Body of pancreas (tissue), 4 donors: ENCODE data around the gene FUT8. TPM values are rescaled to one million over a fixed set of nuclear protein-coding genes. Genes with fewer than 3 reads are reported as not detected.
A peak's percentile ranks its signal among the peaks of the same experiment; 100 is the strongest.

Experiments used
- ATAC-seq: fragments of 150-250 bp; one replicate; pipeline ENCODE4 v1.9.1; 2016
- DNase-seq, 4 donors: peaks; one replicate each; pipeline ENCODE4 v3.0.0-alpha.2; 2019
- H3K27ac ChIP-seq, 4 donors: fragments of 200-600 bp; sonication (generic); 1 replicate in 3 of 4; 2 replicates in 1 of 4; pipeline versions ENCODE4 v1.5.1 to v1.6.1; 2016 to 2019; ENCODE audit warnings: mild to moderate bottlenecking in 1 of 4, mixed read lengths in 1 of 4, moderate library complexity in 1 of 4
- H3K27me3 ChIP-seq, 2 donors: fragments of 200-600 bp; sonication (generic); one replicate each; pipeline ENCODE4 v1.6.0; 2016; ENCODE audit warnings: mild to moderate bottlenecking in 1 of 2
- H3K36me3 ChIP-seq, 2 donors: fragments of 200-600 bp; sonication (generic); replicated peaks in 1 of 2; 2 replicates each; pipeline ENCODE4 v1.5.1; 2016; ENCODE audit warnings: low read depth in 2 of 2; ENCODE audit not compliant: insufficient read depth in 1 of 2
- H3K4me1 ChIP-seq: fragments of 200-600 bp; sonication (generic); one replicate; pipeline ENCODE4 v1.6.0; 2016
- H3K4me3 ChIP-seq, 2 donors: fragments of 200-600 bp; sonication (generic); 1 replicate in 1 of 2; 2 replicates in 1 of 2; pipeline ENCODE4 v1.5.1; 2016 to 2019
- H3K9me3 ChIP-seq, 3 donors: fragments of 200-600 bp; sonication (generic); 1 replicate in 2 of 3; 2 replicates in 1 of 3; pipeline ENCODE4 v1.5.1; 2016
- CTCF ChIP-seq, 7 experiments: fragments of 450-650 bp in 4 of 7; fragments of 200-600 bp in 3 of 7; sonication (generic) in 3 of 7; IDR thresholded peaks; one replicate each; pipeline ENCODE4 v1.5.1; 2016 to 2019; ENCODE audit warnings: antibody characterized with exemption in 7 of 7
- POLR2A ChIP-seq, 3 donors: fragments of 450-650 bp; IDR thresholded peaks; one replicate each; pipeline ENCODE4 v1.6.1; 2016; ENCODE audit warnings: antibody characterized with exemption in 3 of 3, mild to moderate bottlenecking in 2 of 3
- WGBS, 2 donors: methylation state at CpG; one replicate each; pipeline ENCODE4 v1.1.5; 2017; 5-methylcytosine and 5-hydroxymethylcytosine counted together
- intact Hi-C: fragments of 100-400 bp; cut with DNase I; formaldehyde crosslinking; loops from one replicate; pipeline ENCODE4 v1.15.1; 2023
- total RNA-seq, 2 donors: library from RNA; depleted of rRNA; stranded (reverse); fragments of >200 nt; gene quantifications; one replicate each; pipeline ENCODE4 v1.1.0, GENCODE V29; 2016

Gene FUT8
- total RNA-seq, 2 donors from 2014 or later: 31.1 to 33.0 TPM

DNA sequence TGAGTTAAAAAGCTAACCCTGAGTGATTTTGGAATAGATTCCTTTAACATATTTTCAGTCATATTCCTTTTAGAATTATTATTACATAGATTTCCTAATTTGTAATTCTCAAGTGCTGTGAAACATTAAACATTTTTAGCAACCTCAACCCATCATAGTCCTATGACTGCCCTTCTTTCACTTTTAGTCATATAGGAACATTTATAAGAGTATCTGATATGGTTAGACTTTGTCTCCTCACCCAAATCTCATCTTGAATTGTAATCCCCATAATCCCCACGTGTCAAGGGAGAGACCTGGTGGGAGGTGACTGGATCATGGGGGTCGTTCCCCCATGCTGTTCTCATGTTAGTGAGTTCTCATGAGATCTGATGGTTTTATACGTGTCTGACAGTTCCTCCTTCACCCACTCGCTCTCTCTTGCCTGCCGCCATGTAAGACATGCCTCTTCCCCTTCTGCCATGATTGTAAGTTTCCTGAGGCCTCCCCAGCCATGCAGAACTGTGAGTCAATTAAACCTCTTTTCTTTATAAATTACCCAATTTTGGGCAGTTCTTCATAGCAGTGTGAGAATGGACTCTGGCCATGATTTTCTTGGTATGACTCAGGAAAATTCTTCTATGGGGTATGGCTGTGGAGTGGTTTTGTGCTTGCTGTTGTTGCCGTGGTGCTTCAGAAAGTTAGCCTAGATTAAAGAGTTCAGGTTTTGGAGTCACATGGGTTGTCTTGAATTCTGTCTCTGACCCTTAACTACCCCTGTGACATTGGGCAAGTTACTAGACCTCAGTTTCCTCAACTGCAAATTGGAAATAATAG, 83.9 kb downstream of the FUT8 start:
- 95 to 96% methylated on average over 6 of the region's 6 CpGs for WGBS, 2 donors
- intact Hi-C loops: no loop called here

GRCh38 chr14:65499138-65499537, 86.6 kb downstream of the FUT8 start:
- no peak for ATAC-seq
- no peak overlapping the region for H3K27ac ChIP-seq
- no peak for DNase-seq
- peaks cover 12% of the 10 kb centered on the region for H3K4me1 ChIP-seq
- H3K4me3 ChIP-seq: no peak overlapping the region
- no peaks in the 10 kb centered on the region for H3K27me3 ChIP-seq
- intact Hi-C loops: no loop called here
- TF ChIP-seq CTCF (IDR thresholded peaks at IDR 0.05): no peak
- TF ChIP-seq POLR2A (IDR thresholded peaks at IDR 0.05): no peak
- no peaks in the 10 kb centered on the region for H3K9me3 ChIP-seq
- no peaks in the 10 kb centered on the region for H3K36me3 ChIP-seq

More for the DNA sequence above, 83.9 kb downstream of the FUT8 start:
- Histone ChIP-seq H3K27me3 (no peaks in the 10 kb centered on the region), H3K4me1 (no peaks in the 10 kb centered on the region), H3K4me3 (no peak overlapping the region), H3K9me3 (no peaks in the 10 kb centered on the region), H3K36me3 (no peaks in the 10 kb centered on the region), H3K27ac (no peak overlapping the region)
- ATAC-seq (no peak), DNase-seq (no peak)
- TF ChIP-seq POLR2A (IDR thresholded peaks at IDR 0.05) (no peak), CTCF (IDR thresholded peaks at IDR 0.05) (no peak)

GRCh38 chr14:65500075-65500474, 87.5 kb downstream of the FUT8 start:
- peaks cover 12% of the 10 kb centered on the region for H3K4me1 ChIP-seq
- intact Hi-C loops: no loop called here
- ATAC-seq: no peak
- no peak overlapping the region for H3K4me3 ChIP-seq
- H3K36me3 ChIP-seq: no peaks in the 10 kb centered on the region
- no peaks in the 10 kb centered on the region for H3K9me3 ChIP-seq
- DNase-seq: no peak
- no peaks in the 10 kb centered on the region for H3K27me3 ChIP-seq
- no peak overlapping the region for H3K27ac ChIP-seq
- TF ChIP-seq CTCF (IDR thresholded peaks at IDR 0.05) (no peak), POLR2A (IDR thresholded peaks at IDR 0.05) (no peak)
- WGBS, 2 donors: 94 to 99% methylated on average over 4 of the region's 4 CpGs

GRCh38 chr14:65501328-65501727, 88.8 kb downstream of the FUT8 start:
- no peak overlapping the region for H3K27ac ChIP-seq
- TF ChIP-seq POLR2A (IDR thresholded peaks at IDR 0.05): no peak
- peak in 1 of 7 experiments; percentile 3 for TF ChIP-seq CTCF (IDR thresholded peaks at IDR 0.05)
- no peak overlapping the region for H3K4me3 ChIP-seq
- no peaks in the 10 kb centered on the region for H3K9me3 ChIP-seq
- DNase-seq: no peak
- peaks cover 12% of the 10 kb centered on the region for H3K4me1 ChIP-seq
- ATAC-seq: no peak
- no peaks in the 10 kb centered on the region for H3K27me3 ChIP-seq
- intact Hi-C loops: no loop called here
- H3K36me3 ChIP-seq: no peaks in the 10 kb centered on the region

- no peak for DNase-seq
- 55 to 56% methylated on average over 1 of the region's 1 CpG for WGBS, 2 donors
- no peak overlapping the region for H3K27ac ChIP-seq
Measured at GRCh38 chr14:65502676-65503124, 90.2 kb downstream of the FUT8 start.

More at GRCh38 chr14:65502676-65503124, 90.2 kb downstream of the FUT8 start:
- intact Hi-C loops: no loop called here
- ATAC-seq: no peak
- Histone ChIP-seq H3K9me3 (no peaks in the 10 kb centered on the region), H3K27me3 (no peaks in the 10 kb centered on the region), H3K36me3 (no peaks in the 10 kb centered on the region), H3K4me1 (peaks cover 18% of the 10 kb centered on the region), H3K4me3 (no peak overlapping the region)
- TF ChIP-seq POLR2A (IDR thresholded peaks at IDR 0.05) (no peak), CTCF (IDR thresholded peaks at IDR 0.05) (no peak)
